PFSK-1 (cell line): Measurements from ENCODE around the gene ORAI1. TPM values are rescaled to one million over a fixed set of nuclear protein-coding genes. Genes with fewer than 3 reads are reported as not detected.

ENCODE experiments used
- FOXP2 ChIP-seq: optimal IDR thresholded peaks from 2 replicates; pipeline ENCODE3; 2011; ENCODE audit warnings: borderline replicate concordance, control low read depth, inconsistent platforms; ENCODE audit not compliant: insufficient read depth; ENCODE audit errors: extremely low read length, extremely low read depth
- POLR2AphosphoS5 ChIP-seq: IDR thresholded peaks from 2 replicates; pipeline ENCODE4 v1.6.1; 2012; ENCODE audit warnings: low read depth, mild to moderate bottlenecking, control low read depth, low read length, moderate library complexity
- SIN3A ChIP-seq: IDR thresholded peaks from 2 replicates; pipeline ENCODE4 v1.6.1; 2012; ENCODE audit warnings: mild to moderate bottlenecking, low read length, moderate library complexity, borderline replicate concordance; ENCODE audit not compliant: insufficient read depth
- TAF1 ChIP-seq: IDR thresholded peaks from 2 replicates; pipeline ENCODE4 v1.6.1; 2012; ENCODE audit warnings: low read length, control low read depth, borderline replicate concordance; ENCODE audit not compliant: insufficient read depth
- polyA plus RNA-seq: library from polyadenylated mRNA; unstranded; fragments of >200 nt; gene quantifications from one replicate; pipeline ENCODE4 v1.2.1, GENCODE V29; 2012; ENCODE audit warnings: low read depth, missing spikeins; ENCODE audit not compliant: insufficient read length
- TF ChIP-seq, protein P1 (sequence below), 2 experiments: IDR thresholded peaks; 2 replicates each; pipeline versions ENCODE4 v1.6.1 to v1.8.0; 2011 to 2012; ENCODE audit warnings: low read depth in 2 of 2, low read length in 2 of 2, control low read depth in 1 of 2, inconsistent platforms in 1 of 2, mild to moderate bottlenecking in 1 of 2, moderate library complexity in 1 of 2; ENCODE audit not compliant: insufficient read depth in 1 of 2

Gene ORAI1
- 112 TPM for polyA plus RNA-seq

GRCh38 chr12:121626087-121626852 is at the start of gene ORAI1:
TSS of gene ORAI1 (plus strand) at chr12:121626530.
- TF ChIP-seq TAF1 (peak; percentile 76), SIN3A (0 out of 2 replicates have a peak, but pooled peaks have one; percentile 51), FOXP2 (peak; percentile 57), POLR2AphosphoS5 (peak; percentile 76)
- TF ChIP-seq, protein P1, sequence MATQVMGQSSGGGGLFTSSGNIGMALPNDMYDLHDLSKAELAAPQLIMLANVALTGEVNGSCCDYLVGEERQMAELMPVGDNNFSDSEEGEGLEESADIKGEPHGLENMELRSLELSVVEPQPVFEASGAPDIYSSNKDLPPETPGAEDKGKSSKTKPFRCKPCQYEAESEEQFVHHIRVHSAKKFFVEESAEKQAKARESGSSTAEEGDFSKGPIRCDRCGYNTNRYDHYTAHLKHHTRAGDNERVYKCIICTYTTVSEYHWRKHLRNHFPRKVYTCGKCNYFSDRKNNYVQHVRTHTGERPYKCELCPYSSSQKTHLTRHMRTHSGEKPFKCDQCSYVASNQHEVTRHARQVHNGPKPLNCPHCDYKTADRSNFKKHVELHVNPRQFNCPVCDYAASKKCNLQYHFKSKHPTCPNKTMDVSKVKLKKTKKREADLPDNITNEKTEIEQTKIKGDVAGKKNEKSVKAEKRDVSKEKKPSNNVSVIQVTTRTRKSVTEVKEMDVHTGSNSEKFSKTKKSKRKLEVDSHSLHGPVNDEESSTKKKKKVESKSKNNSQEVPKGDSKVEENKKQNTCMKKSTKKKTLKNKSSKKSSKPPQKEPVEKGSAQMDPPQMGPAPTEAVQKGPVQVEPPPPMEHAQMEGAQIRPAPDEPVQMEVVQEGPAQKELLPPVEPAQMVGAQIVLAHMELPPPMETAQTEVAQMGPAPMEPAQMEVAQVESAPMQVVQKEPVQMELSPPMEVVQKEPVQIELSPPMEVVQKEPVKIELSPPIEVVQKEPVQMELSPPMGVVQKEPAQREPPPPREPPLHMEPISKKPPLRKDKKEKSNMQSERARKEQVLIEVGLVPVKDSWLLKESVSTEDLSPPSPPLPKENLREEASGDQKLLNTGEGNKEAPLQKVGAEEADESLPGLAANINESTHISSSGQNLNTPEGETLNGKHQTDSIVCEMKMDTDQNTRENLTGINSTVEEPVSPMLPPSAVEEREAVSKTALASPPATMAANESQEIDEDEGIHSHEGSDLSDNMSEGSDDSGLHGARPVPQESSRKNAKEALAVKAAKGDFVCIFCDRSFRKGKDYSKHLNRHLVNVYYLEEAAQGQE (IDR thresholded peaks at IDR 0.05; ENCODE audit: insufficient read depth in 1 of 2, low read depth in 2 of 2, low read length in 2 of 2), result no peak

GRCh38 chr12:121576851-121577391 is 49.4 kb upstream of the ORAI1 start:
- TF ChIP-seq, protein P1 (IDR thresholded peaks at IDR 0.05; ENCODE audit: insufficient read depth in 1 of 2, low read depth in 2 of 2, low read length in 2 of 2), result no peak
- TF ChIP-seq SIN3A, result peak; percentile 91; the same call in 1 of the 2 replicates
- TF ChIP-seq FOXP2, result no peak
- TF ChIP-seq POLR2AphosphoS5, result no peak
- peak; percentile 22; the same call in 1 of the 2 replicates for TF ChIP-seq TAF1

GRCh38 chr12:121577443-121578180 is 48.7 kb upstream of the ORAI1 start:
- TF ChIP-seq, protein P1 (IDR thresholded peaks at IDR 0.05; ENCODE audit: insufficient read depth in 1 of 2, low read depth in 2 of 2, low read length in 2 of 2), result no peak
- TF ChIP-seq FOXP2, result no peak

- 0 out of 2 replicates have a peak, but pooled peaks have one; percentile 24 for TF ChIP-seq SIN3A
- TF ChIP-seq TAF1, result no peak
- no peak for TF ChIP-seq POLR2AphosphoS5
- TF ChIP-seq, protein P1 (IDR thresholded peaks at IDR 0.05; ENCODE audit: insufficient read depth in 1 of 2, low read depth in 2 of 2, low read length in 2 of 2), result no peak
- no peak for TF ChIP-seq FOXP2
These were observed 47.8 kb upstream of the ORAI1 start for GRCh38 chr12:121578230-121579189.
